Measurements from ENCODE around the gene JUND.

DNA sequence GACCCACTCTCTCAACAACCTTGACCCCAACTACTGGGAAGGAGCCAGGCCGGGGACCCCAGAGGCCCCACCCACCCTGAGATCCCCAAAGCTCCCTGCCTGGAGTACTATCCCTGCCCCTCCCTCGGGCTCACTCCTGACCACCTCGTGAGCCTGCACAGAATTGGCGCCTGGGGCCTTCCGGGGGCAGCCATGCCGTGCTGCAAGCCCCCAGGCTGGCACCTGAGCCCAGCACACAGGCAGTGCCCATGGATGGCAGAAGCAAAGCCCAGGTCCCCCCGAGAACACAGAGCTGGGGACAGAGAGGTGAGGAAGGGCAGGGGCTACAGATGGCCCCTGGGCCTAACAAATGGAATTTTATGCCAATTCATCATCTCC lies 27.5 kb upstream of the JUND start:
- TF ChIP-seq, protein P1, sequence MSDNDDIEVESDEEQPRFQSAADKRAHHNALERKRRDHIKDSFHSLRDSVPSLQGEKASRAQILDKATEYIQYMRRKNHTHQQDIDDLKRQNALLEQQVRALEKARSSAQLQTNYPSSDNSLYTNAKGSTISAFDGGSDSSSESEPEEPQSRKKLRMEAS (IDR thresholded peaks at IDR 0.05; ENCODE audit: low read depth): no peak
- TF ChIP-seq POLR2AphosphoS5 (IDR thresholded peaks at IDR 0.05; ENCODE audit: low read depth, low read length) (no peak), YY1 (IDR thresholded peaks at IDR 0.05; ENCODE audit: low read depth) (no peak)
- TF ChIP-seq, protein P2, sequence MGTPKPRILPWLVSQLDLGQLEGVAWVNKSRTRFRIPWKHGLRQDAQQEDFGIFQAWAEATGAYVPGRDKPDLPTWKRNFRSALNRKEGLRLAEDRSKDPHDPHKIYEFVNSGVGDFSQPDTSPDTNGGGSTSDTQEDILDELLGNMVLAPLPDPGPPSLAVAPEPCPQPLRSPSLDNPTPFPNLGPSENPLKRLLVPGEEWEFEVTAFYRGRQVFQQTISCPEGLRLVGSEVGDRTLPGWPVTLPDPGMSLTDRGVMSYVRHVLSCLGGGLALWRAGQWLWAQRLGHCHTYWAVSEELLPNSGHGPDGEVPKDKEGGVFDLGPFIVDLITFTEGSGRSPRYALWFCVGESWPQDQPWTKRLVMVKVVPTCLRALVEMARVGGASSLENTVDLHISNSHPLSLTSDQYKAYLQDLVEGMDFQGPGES (IDR thresholded peaks at IDR 0.05; ENCODE audit: low read depth, low read length): no peak
